Choroid plexus epithelial cell (primary cell): Measurements from ENCODE around the gene HMCN1.
"Not testable (repeated sequence)": the region's sequence is repeated elsewhere in the genome, so short reads cannot be mapped to it uniquely, and the experiment has no call there.

ENCODE experiments used
- DNase-seq: peaks from one replicate; pipeline ENCODE4 v3.0.0-alpha.2; 2010; ENCODE audit warnings: low read depth
- H3K4me3 ChIP-seq: 2 replicates; pipeline ENCODE4 v1.5.1; 2011; ENCODE audit warnings: low read depth, mild to moderate bottlenecking, control low read depth, low read length, moderate library complexity
- TF ChIP-seq, protein P1 (sequence below): conservative IDR thresholded peaks from 2 replicates; pipeline ENCODE4 v1.5.1; 2011; ENCODE audit warnings: low read depth, mild to moderate bottlenecking, control low read depth, inconsistent platforms, low read length, moderate library complexity

HMCN1 gene

DNA sequence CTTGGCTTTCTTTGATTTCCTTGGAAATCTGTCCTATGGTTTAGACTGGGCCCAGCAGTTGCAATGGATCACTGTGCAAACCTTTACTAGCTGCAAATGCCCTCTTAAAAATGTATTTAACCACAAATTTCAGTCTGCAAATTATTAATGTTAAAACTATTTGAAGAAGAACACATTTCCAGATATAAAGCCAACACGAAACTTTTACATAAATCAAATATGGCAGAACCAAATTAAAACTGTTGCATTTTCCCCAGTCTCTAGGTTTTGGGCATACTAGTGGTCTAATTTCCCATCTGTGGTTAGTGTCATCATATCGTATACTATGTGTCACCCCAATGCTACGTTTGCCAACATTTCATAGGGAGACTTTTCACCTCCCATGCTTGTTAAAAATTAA is 52.3 kb downstream of the HMCN1 start:
- TF ChIP-seq, protein P1, sequence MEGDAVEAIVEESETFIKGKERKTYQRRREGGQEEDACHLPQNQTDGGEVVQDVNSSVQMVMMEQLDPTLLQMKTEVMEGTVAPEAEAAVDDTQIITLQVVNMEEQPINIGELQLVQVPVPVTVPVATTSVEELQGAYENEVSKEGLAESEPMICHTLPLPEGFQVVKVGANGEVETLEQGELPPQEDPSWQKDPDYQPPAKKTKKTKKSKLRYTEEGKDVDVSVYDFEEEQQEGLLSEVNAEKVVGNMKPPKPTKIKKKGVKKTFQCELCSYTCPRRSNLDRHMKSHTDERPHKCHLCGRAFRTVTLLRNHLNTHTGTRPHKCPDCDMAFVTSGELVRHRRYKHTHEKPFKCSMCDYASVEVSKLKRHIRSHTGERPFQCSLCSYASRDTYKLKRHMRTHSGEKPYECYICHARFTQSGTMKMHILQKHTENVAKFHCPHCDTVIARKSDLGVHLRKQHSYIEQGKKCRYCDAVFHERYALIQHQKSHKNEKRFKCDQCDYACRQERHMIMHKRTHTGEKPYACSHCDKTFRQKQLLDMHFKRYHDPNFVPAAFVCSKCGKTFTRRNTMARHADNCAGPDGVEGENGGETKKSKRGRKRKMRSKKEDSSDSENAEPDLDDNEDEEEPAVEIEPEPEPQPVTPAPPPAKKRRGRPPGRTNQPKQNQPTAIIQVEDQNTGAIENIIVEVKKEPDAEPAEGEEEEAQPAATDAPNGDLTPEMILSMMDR: no peak
- no peak overlapping the region for H3K4me3 ChIP-seq
- no peak for DNase-seq

DNA sequence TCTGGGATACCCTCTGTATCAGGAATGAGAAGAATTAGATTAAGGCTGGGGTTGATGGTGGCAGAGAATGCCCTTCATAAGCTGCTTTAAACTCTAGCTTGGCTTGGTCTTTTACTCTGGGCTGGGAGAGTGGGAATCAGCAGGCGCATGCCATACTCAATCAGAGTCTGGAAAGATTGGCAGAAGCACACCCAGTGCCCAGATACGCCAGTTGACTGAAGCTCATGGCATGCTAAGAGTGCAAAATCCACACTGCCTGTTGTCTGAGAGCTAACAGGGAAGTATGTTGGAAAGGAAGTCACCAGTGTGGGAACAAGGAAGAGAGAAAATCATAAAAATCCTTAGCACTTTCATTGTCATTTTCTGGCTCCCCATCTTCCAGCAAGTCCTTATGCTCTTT is 53.0 kb downstream of the HMCN1 start:
- DNase-seq: no peak
- H3K4me3 ChIP-seq: no peak overlapping the region
- TF ChIP-seq, protein P1: no peak

DNA sequence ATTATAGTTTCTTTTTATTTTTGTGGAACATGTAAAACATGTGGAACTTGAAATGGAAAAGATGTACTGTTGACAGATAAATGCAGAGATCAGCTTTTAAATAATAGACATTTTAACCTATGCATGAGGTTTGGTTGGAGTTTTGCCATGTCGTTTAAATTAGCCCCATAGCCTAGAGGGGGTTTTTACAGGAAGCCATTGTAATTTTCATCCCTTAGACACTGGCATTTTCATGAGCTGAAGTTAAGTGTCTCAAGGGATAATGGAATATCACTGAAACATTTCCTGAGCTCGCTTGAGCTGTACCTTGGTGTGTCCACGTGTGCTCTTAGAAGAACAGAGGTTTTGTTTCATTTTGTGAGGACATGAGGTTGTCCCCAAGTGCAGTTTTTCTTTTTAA is 54.2 kb downstream of the HMCN1 start:
- TF ChIP-seq, protein P1: no peak
- H3K4me3 ChIP-seq: no peak overlapping the region
- DNase-seq: no peak

DNA sequence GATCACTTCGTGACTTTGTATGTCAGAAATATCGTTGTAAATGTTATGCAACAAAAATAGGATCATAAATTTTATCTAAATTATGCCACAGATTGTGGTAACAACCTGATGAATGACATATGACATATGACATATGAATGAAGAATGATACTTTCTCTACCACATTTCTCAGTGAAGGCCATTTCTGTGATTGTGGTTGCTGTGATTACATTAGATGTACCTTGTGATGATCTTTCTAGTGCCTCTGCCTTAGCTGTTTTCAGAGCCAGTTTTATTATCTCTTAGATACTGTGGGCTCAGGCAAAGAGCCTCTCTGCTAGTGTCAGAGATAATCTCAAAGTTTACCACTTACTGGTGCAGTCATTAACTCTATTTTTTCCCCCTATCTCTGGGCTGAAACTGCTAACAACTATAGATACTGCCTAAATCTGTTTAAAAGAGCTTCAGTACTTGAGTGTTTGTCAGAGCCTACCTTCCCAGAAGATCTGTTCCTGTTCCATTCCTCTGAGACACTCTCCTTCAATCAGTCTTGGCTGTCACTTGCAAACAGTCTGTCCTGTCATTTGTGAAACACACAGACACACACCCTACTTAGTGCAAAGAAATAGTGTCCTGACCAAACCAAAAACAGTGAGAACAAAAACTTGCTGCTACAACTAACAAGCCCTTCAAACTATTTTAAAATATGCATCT is 55.5 kb downstream of the HMCN1 start:
- TF ChIP-seq, protein P1: no peak

DNA sequence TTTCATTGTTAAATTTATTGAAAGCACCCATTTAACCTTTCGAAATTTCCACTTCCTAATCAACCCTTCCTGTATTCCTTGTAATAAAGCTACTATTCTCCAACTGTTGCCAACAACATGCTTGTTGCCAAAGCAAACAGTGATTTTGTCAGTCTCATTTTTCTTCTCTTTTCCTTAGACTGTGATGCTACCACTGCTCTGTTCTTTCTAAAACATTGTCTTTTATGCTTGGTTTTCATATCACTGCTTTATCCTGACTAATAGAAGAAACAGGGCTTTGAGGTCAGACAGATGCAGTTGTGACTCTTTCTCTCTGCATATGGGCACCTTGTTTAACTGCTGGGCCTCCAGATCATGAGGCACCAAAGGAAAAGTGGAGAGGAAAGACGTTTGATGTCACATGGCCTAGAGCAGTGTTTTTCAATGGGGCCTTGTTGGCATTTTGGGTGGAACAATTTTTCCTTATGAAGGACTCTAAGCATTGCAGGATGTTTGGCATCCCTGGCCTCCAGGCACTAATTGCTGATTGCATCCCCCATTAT is 56.1 kb downstream of the HMCN1 start:
- TF ChIP-seq, protein P1: no peak
- peak; percentile 40 for DNase-seq
- H3K4me3 ChIP-seq: no peak overlapping the region

More for the DNA sequence above, 55.5 kb downstream of the HMCN1 start:
- H3K4me3 ChIP-seq: no peak overlapping the region
- DNase-seq: no peak

DNA sequence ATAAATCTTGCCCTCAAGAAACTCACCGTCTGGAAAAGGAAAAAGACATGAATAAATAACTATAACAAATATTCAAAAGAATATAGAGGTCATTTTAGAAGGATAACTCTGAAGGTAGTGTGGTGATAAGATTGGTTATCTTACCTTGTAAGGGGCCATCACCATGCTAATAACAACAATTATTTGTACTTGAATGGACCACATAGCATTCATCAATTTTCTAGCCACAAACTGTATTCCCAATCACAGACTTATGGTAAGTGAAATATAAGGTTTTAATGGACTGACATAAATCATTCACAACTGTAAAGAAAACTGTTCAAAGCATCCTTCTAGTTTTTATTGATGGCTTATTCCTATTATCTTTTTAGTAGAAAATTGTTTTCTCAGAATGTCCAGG is 57.8 kb downstream of the HMCN1 start:
- H3K4me3 ChIP-seq: no peak overlapping the region
- TF ChIP-seq, protein P1: no peak
- DNase-seq: no peak

DNA sequence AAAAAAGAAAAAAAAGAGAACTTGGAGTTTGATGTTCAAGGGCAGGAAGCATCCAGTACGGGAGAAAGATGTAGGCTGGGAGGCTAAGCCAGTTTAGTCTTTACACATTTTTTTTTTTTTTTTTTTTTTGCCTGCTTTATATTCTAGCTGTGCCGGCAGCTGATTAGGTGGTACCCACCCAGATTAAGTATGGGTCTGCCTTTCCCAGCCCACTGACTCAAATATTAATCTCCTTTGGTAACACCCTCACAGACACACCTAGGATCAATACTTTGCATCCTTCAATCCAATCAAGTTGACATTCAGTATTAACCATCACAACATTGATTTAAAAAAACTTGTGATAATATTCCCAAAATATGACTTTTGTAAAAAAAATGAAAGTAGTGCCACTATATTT is 60.3 kb downstream of the HMCN1 start:
- DNase-seq, H3K4me3 ChIP-seq: not testable (repeated sequence)
